Hepatocyte (in vitro differentiated cells): Measurements from ENCODE around the gene BCL2A1. TPM values are rescaled to one million over a fixed set of nuclear protein-coding genes. Genes with fewer than 3 reads are reported as not detected.
A peak's percentile ranks its signal among the peaks of the same experiment; 100 is the strongest.
"Not testable (repeated sequence)": the region's sequence is repeated elsewhere in the genome, so short reads cannot be mapped to it uniquely, and the experiment has no call there.

Experiments
- DNase-seq: peaks from one replicate; pipeline ENCODE4 v3.0.0-alpha.2; 2016; ENCODE audit warnings: low spot score
- H2AFZ ChIP-seq: fragments of 200-600 bp; sonication (generic); 2 replicates; pipeline ENCODE4 v1.6.0; 2016; ENCODE audit warnings: antibody characterized with exemption, mild to moderate bottlenecking
- H3K27ac ChIP-seq: fragments of 200-600 bp; sonication (generic); 2 replicates; pipeline ENCODE4 v1.5.1; 2016; ENCODE audit warnings: mild to moderate bottlenecking
- H3K27me3 ChIP-seq: fragments of 200-600 bp; sonication (generic); 2 replicates; pipeline ENCODE4 v1.6.1; 2016
- H3K36me3 ChIP-seq: fragments of 200-600 bp; sonication (generic); replicated peaks from 2 replicates; pipeline ENCODE4 v1.5.1; 2016; ENCODE audit warnings: low read depth; ENCODE audit not compliant: insufficient read depth
- H3K4me1 ChIP-seq: fragments of 200-600 bp; sonication (generic); 2 replicates; pipeline ENCODE4 v1.5.1; 2016; ENCODE audit warnings: mild to moderate bottlenecking, moderate library complexity; ENCODE audit not compliant: insufficient read depth
- H3K4me2 ChIP-seq: fragments of 200-600 bp; sonication (generic); 2 replicates; pipeline ENCODE4 v1.6.0; 2016
- H3K4me3 ChIP-seq: fragments of 200-600 bp; sonication (generic); 2 replicates; pipeline ENCODE4 v1.5.1; 2016; ENCODE audit warnings: mild to moderate bottlenecking
- H3K79me2 ChIP-seq: fragments of 200-600 bp; sonication (generic); 2 replicates; pipeline ENCODE4 v1.6.0; 2017; ENCODE audit warnings: mild to moderate bottlenecking
- H3K9me2 ChIP-seq: fragments of 200-600 bp; sonication (generic); replicated peaks from 2 replicates; pipeline ENCODE4 v1.6.0; 2017; ENCODE audit warnings: mild to moderate bottlenecking; ENCODE audit not compliant: insufficient read depth
- H3K9me3 ChIP-seq: fragments of 200-600 bp; sonication (generic); 2 replicates; pipeline ENCODE4 v1.5.1; 2016; ENCODE audit warnings: low read depth, mild to moderate bottlenecking
- H4K20me1 ChIP-seq: fragments of 200-600 bp; sonication (generic); 2 replicates; pipeline ENCODE4 v1.6.0; 2016; ENCODE audit warnings: mild to moderate bottlenecking; ENCODE audit not compliant: insufficient read depth, poor library complexity, severe bottlenecking
- CTCF ChIP-seq: fragments of 200-600 bp; sonication (generic); IDR thresholded peaks from 2 replicates; pipeline ENCODE4 v1.5.1; 2016; ENCODE audit warnings: antibody characterized with exemption, mild to moderate bottlenecking; ENCODE audit not compliant: poor library complexity
- EZH2 ChIP-seq: fragments of 200-600 bp; sonication (generic); IDR thresholded peaks from 2 replicates; pipeline ENCODE4 v1.6.1; 2016; ENCODE audit warnings: antibody characterized with exemption, mild to moderate bottlenecking, borderline replicate concordance
- EZH2phosphoT487 ChIP-seq: fragments of 200-600 bp; sonication (generic); IDR thresholded peaks from one replicate; pipeline ENCODE4 v1.6.1; 2018; ENCODE audit warnings: antibody characterized with exemption, mild to moderate bottlenecking, low read depth, moderate library complexity; ENCODE audit not compliant: unreplicated experiment, severe bottlenecking
- WGBS: methylation state at CpG from one replicate; pipeline ENCODE4 v1.1.6; 2016; ENCODE audit warnings: low lambda C conversion rate; ENCODE audit errors: missing lambda C conversion rate; 5-methylcytosine and 5-hydroxymethylcytosine counted together
- polyA plus RNA-seq: library from polyadenylated mRNA; unstranded; fragments of >200 nt; fragmentation: Nextera tagmentation; extraction: Ambion mirVana; gene quantifications from 2 replicates; pipeline ENCODE4 v1.2.1, GENCODE V29; 2016
- total RNA-seq: library from RNA; depleted of rRNA; stranded (reverse); fragments of >200 nt; gene quantifications from 2 replicates; pipeline ENCODE4 v1.2.3, GENCODE V29; 2014

Gene BCL2A1
- total and polyA plus RNA-seq, 2 experiments from 2014 or later = 9.9 to 11.1 TPM

DNA sequence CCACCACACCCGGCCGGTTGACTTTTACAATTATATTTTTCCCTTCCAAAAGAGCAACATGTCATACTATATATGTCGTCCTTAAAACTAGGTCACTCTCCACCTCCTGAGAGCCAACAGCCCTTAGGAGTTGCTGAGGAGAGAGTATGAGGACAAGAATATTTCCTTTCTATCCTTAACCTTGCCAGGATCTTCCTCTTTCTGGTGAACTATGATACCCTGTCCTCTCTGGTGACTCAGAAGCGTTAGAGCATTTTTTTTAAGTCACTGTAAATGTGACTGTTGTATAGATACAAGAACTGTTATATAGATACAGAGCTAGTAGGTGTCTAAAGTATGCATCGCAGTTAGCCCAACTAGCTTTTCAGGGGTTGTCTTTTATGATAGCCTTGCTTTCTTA is 40.5 kb downstream of the BCL2A1 start:
- WGBS = 84% methylated on average over 5 of the region's 5 CpGs
- Histone ChIP-seq H3K9me2 (no peaks in the 10 kb centered on the region), H3K27me3 (no peaks in the 10 kb centered on the region)

GRCh38 chr15:79929412-79929811 is 41.6 kb downstream of the BCL2A1 start:
- no peak overlapping the region for H3K4me2 ChIP-seq
- no peak overlapping the region for H3K27ac ChIP-seq
- no peak for TF ChIP-seq EZH2
- no peak for TF ChIP-seq EZH2phosphoT487
- no peak for TF ChIP-seq CTCF
- peaks cover 3% of the 10 kb centered on the region for H3K79me2 ChIP-seq
- no peaks in the 10 kb centered on the region for H4K20me1 ChIP-seq
- peaks cover 2% of the 10 kb centered on the region for H3K4me1 ChIP-seq
- DNase-seq = no peak
- H2AFZ ChIP-seq = no peak overlapping the region
- no peaks in the 10 kb centered on the region for H3K9me2 ChIP-seq
- H3K4me3 ChIP-seq = no peak overlapping the region
- 89% methylated on average over 2 of the region's 2 CpGs for WGBS
- no peaks in the 10 kb centered on the region for H3K9me3 ChIP-seq
- no peaks in the 10 kb centered on the region for H3K36me3 ChIP-seq
- H3K27me3 ChIP-seq = no peaks in the 10 kb centered on the region

More for the DNA sequence above, 40.5 kb downstream of the BCL2A1 start:
- Histone ChIP-seq H3K4me1 (peaks cover 5% of the 10 kb centered on the region), H3K27ac (no peak overlapping the region), H2AFZ (no peak overlapping the region), H4K20me1 (no peaks in the 10 kb centered on the region), H3K79me2 (no peaks in the 10 kb centered on the region), H3K36me3 (no peaks in the 10 kb centered on the region), H3K4me2 (no peak overlapping the region), H3K9me3 (no peaks in the 10 kb centered on the region), H3K4me3 (no peak overlapping the region)
- no peak for DNase-seq
- TF ChIP-seq CTCF = no peak
- no peak for TF ChIP-seq EZH2phosphoT487
- no peak for TF ChIP-seq EZH2

GRCh38 chr15:79926116-79926515 is 44.9 kb downstream of the BCL2A1 start:
- not testable (repeated sequence) for DNase-seq, H3K4me3 ChIP-seq, H3K27me3 ChIP-seq, H3K4me2 ChIP-seq, H3K9me2 ChIP-seq, H3K36me3 ChIP-seq, H4K20me1 ChIP-seq, H2AFZ ChIP-seq, H3K9me3 ChIP-seq, H3K27ac ChIP-seq
- WGBS = 96% methylated on average over 24 of the region's 36 CpGs
- Histone ChIP-seq H3K4me1 (peaks cover 11% of the 10 kb centered on the region), H3K79me2 (peaks cover 21% of the 10 kb centered on the region)

- Histone ChIP-seq H3K4me1 (peaks cover 26% of the 10 kb centered on the region), H3K36me3 (no peaks in the 10 kb centered on the region), H3K4me3 (peak overlapping the region; percentile 40), H3K4me2 (peak overlapping the region; percentile 77), H3K79me2 (peaks cover 35% of the 10 kb centered on the region), H2AFZ (peak overlapping the region; percentile 78), H3K27ac (peak overlapping the region; percentile 97), H3K9me3 (no peaks in the 10 kb centered on the region), H4K20me1 (no peaks in the 10 kb centered on the region), H3K9me2 (no peaks in the 10 kb centered on the region), H3K27me3 (no peaks in the 10 kb centered on the region)
- 94% methylated on average over 24 of the region's 24 CpGs for WGBS
- no peak for TF ChIP-seq EZH2
- DNase-seq = no peak
These were observed 46.6 kb downstream of the BCL2A1 start for GRCh38 chr15:79924379-79924778.
